Measurements from ENCODE around the gene MS4A10.

MS4A10 gene

DNA sequence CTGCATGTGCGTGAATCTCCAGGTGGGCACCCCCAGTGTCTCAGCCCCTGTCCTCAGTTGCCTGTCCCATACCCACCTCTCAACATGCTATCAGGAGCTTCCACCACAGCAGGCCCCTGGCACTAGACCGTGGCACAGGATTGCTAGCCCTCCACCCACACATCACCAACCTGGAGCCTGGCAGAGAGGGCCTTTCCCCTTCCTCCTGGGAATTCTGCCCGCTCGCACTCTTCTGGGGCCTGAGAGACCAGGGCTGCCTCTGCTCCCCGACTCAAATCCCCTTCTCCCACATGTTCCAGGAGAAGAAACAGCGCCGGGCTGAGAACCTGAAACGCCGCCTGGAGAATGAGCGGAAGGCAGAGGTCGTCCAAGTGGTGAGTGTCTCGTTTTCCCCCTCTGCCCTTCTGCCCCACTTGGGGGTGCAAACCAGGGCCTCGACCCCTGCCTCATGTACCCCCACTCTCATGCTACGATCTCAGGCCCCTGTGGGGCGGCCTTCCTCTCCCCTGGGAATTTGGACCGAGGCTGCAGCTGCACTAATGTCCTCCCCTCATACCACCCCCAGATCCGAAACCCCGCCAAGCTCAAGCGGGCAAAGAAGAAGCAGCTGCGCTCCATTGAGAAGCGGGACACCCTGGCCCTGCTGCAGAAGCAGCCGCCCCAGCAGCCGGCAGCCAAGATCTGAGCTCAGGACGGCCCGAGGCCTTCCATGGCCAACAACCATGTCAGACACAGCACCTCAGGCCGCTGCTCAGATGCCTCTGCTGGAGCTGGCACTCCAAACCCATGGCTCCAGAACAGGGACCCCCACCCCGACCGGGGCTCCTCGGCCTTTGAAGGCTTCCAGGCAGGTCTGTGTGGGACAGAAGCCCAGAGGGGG, 64.7 kb downstream of the MS4A10 start:
- DNase-seq (ENCODE audit: low read depth) = no peak
- TF ChIP-seq CTCF (conservative IDR thresholded peaks at IDR 0.05; ENCODE audit: low read depth, low read length) = no peak
- H3K4me3 ChIP-seq (ENCODE audit: low read depth, low read length) = no peak overlapping the region

Data from choroid plexus epithelial cell (primary cell).